NT2/D1 (cell line): ENCODE results near the gene TMEM151A.

Source experiments
- DNase-seq: peaks from one replicate; pipeline ENCODE4 v3.0.0-alpha.2; 2011; ENCODE audit warnings: low read depth, low spot score
- H3K27me3 ChIP-seq: 2 replicates; pipeline ENCODE4 v1.6.0; 2011; ENCODE audit warnings: mild to moderate bottlenecking; ENCODE audit not compliant: insufficient read length, insufficient read depth
- H3K36me3 ChIP-seq: 2 replicates; pipeline ENCODE4 v1.6.1; 2011; ENCODE audit warnings: mild to moderate bottlenecking, low read length, mixed read lengths; ENCODE audit not compliant: insufficient read depth, insufficient read length
- H3K4me1 ChIP-seq: 2 replicates; pipeline ENCODE4 v1.5.1; 2011; ENCODE audit not compliant: insufficient read depth, insufficient read length
- H3K4me3 ChIP-seq: 2 replicates; pipeline ENCODE4 v1.5.1; 2011; ENCODE audit warnings: low read depth; ENCODE audit not compliant: insufficient read length
- H3K9ac ChIP-seq: 2 replicates; pipeline ENCODE4 v1.6.0; 2011; ENCODE audit warnings: low read depth; ENCODE audit not compliant: insufficient read length
- H3K9me3 ChIP-seq: 2 replicates; pipeline ENCODE4 v1.5.1; 2011; ENCODE audit warnings: mild to moderate bottlenecking, low read length; ENCODE audit not compliant: insufficient read depth
- SUZ12 ChIP-seq: IDR thresholded peaks from 2 replicates; pipeline ENCODE4 v1.6.1; 2011; ENCODE audit not compliant: insufficient read length, insufficient read depth; ENCODE audit errors: extremely low read depth
- YY1 ChIP-seq: IDR thresholded peaks from 2 replicates; pipeline ENCODE4 v1.6.1; 2011; ENCODE audit not compliant: insufficient read length, insufficient read depth
- ZNF274 ChIP-seq: IDR thresholded peaks from 2 replicates; pipeline ENCODE4 v1.6.1; 2011; ENCODE audit warnings: mild to moderate bottlenecking, low read depth, low read length

The TMEM151A gene

DNA sequence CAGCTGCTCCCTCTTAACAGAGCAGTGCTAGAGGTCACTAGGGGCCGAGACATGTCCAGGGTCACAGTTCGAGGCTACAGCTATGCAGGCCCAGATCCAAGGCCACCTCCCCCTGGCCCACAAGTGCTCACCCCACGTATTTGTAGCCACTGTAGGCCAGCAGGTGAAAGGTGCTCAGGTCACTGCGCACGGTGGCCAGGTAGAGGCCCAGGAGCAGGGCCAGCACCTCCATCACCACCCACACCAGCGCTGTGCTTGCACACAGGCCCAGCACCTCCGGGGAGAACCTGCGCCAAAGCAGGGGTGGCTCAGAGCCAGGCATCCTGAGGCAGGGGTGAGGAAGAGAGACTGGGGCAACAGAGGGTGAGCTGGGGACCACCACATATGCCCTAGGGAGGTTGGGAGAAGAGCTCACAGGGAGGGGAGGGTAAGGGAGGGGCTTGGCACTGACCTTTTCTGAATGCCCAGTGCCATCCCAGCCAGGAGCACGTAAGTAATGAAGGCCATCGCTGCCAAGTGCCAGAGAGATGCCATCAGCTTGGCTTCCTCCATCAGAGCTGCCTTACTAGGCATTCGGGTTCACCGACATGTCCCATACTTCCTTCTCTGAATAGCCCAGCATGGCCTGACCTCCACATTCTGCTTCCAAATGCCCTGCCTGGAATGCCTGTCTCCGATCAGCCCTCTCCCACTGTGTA, 6.3 kb upstream of the TMEM151A start:
- TF ChIP-seq SUZ12 (no peak), ZNF274 (no peak), YY1 (no peak)
- H3K9me3 ChIP-seq: no peaks in the 10 kb centered on the region
- no peak overlapping the region for H3K9ac ChIP-seq
- H3K27me3 ChIP-seq: peaks cover 9% of the 10 kb centered on the region
- peaks cover 50% of the 10 kb centered on the region for H3K36me3 ChIP-seq
- no peak for DNase-seq
- H3K4me1 ChIP-seq: peaks cover 37% of the 10 kb centered on the region
- H3K4me3 ChIP-seq: no peak overlapping the region

DNA sequence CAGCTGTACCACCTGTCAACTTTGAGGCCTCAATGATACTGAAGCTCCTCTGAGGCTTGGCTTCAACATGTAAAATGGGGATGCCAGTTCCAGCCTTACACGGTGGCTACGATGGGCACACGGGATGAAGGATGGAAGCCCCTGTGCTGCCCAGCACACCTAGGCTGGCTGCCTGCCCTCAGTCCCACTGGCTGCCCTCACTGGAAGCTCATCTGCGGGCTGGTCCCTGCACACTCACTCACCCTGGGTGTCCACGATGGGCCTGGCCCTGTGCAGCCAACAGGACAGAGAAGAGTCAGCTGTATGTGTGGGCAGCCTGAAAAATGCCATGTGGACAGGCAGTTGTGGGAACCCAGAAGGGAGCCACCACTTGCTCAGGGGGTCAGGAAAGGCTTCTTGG, 5.0 kb upstream of the TMEM151A start:
- Histone ChIP-seq H3K36me3 (peaks cover 45% of the 10 kb centered on the region), H3K27me3 (peaks cover 21% of the 10 kb centered on the region), H3K4me1 (peaks cover 29% of the 10 kb centered on the region), H3K9me3 (no peaks in the 10 kb centered on the region), H3K9ac (no peak overlapping the region), H3K4me3 (no peak overlapping the region)
- TF ChIP-seq YY1 (no peak), ZNF274 (no peak), SUZ12 (no peak)
- DNase-seq: no peak

DNA sequence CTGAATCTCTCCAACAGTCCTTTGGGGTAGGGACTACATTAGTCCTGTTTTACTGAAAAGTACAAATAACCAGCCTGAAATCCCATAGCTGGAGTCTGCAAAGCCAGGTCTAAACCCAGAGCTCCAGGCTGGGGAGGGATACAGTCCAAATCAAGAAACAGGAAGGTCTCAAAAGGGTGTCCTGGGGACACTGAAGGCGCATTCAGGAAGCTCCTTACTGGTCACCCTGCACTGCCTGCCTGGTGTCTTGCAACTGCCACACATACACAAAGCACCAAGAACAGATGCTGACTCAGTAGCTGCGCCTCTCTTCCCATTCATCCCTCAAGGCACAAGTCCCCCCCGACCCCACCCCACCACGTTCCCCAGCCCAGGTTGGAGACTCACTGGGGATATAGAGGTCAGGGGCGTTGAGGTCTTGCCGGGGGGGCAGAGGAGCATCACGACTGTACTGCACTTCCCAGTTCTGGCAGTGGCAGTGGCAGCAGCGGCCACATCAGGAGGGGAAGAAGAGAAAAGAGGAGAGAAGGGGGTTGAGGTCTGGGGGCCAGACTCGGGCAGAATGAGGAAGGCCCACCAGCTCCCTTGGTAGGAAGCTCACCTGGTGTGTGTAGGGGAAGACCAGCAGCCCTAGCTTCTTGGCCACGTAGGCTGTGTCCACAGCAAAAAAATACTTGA, 4.3 kb upstream of the TMEM151A start:
- no peak overlapping the region for H3K4me3 ChIP-seq
- no peaks in the 10 kb centered on the region for H3K9me3 ChIP-seq
- H3K4me1 ChIP-seq: peaks cover 28% of the 10 kb centered on the region
- peaks cover 27% of the 10 kb centered on the region for H3K27me3 ChIP-seq
- peaks cover 43% of the 10 kb centered on the region for H3K36me3 ChIP-seq
- no peak for DNase-seq
- H3K9ac ChIP-seq: peak overlapping the region; percentile 95
- TF ChIP-seq ZNF274: no peak
- no peak for TF ChIP-seq SUZ12
- TF ChIP-seq YY1: no peak

DNA sequence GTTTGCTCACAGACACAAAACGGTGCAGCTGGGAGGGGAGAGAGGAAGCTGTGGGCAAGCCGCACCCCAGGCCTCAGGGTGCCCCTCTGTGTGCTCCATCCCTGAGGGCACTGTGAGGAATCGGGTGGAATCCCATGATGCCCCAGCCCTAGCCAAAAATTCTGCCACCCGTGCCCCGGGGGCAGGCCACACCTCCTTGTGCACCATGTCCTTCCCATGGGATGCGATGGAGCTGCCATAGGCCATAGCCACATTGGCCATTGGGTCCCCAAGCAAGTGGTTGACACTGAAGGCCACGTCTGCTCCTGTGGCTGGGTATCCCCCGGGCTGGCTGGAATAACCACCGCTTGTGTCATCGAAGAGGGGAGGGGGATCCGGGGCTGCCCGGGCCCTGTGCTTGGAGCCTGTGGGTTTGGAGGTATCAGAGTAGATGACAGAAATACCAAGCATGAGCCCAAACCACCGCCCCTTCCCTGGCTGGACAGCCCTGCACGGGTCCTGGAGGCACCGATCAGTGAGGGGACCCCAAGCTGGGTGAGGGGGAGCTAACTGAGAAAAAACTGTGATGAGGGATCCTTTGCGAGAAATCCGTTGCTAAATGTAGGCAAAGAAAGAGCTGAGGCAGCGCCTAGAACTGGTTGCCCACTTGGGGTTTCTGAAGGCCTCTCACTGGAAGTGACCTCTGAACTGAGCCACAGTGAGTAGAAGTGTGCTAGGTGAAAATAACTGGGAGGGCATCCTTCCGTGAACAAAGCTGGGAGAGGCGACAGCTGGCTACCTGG, 3.6 kb upstream of the TMEM151A start:
- H3K9ac ChIP-seq: peak overlapping the region; percentile 95
- H3K4me1 ChIP-seq: peaks cover 29% of the 10 kb centered on the region
- no peak for DNase-seq
- peak overlapping the region; percentile 90 for H3K4me3 ChIP-seq
- peaks cover 43% of the 10 kb centered on the region for H3K36me3 ChIP-seq
- no peak for TF ChIP-seq YY1
- TF ChIP-seq ZNF274: no peak
- TF ChIP-seq SUZ12: no peak
- no peaks in the 10 kb centered on the region for H3K9me3 ChIP-seq
- H3K27me3 ChIP-seq: peaks cover 35% of the 10 kb centered on the region

DNA sequence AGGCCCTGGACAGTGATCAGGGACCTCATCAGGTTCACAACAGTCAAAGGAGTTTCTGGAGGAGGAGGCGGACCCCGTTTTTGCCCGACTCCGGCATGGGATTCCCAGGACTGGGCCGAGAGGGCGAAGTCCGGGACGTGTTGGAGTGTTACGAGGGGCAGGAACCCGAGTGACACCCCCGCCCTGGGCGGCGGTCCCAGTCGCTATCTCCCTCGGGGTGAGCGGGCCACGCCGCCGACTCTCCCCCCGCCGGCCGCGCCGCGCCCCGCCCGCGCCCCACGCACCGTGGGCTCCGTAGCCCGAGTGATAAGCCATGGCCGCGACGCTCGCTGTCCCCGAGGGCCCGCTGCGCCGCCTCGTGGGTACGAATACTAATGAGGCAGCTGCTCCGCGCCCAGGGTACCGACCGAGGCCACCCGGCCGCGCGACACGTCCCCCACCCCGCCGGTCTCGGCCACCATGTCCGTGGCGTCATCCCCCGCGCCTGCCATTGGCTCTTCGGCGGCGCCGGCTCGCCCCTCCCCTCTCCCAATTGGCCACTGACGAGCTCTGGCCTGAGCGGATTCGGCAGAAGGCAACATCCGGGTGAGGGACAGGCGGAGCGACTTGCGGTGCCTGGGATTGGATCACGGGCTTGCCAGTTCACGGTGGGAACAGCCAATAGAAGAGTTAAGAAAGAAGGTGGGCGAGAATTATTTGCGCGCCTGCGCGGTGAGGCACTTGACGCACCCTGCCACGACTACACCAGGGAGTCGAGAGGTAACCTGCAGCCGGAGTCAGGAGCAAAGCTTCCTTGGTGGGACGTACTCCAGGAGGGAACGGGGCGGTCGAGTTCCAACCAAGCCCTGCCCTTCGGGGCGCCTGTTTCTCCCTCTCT, 2.8 kb upstream of the TMEM151A start, which contains the start of gene YIF1A:
YIF1A (minus strand) TSS at position 473 of the 877 bp plus-strand sequence; CDS start at position 315, 158 bp downstream.
- H3K4me3 ChIP-seq: peak within 1 kb of the TSS; percentile 90
- peaks cover 39% of the 10 kb centered on the region for H3K36me3 ChIP-seq
- H3K9me3 ChIP-seq: no peaks in the 10 kb centered on the region
- peaks cover 26% of the 10 kb centered on the region for H3K4me1 ChIP-seq
- DNase-seq: peak; percentile 98
- peaks cover 43% of the 10 kb centered on the region for H3K27me3 ChIP-seq
- H3K9ac ChIP-seq: peak within 1 kb of the TSS; percentile 95
- TF ChIP-seq ZNF274 (no peak), YY1 (peak; percentile 39)

DNA sequence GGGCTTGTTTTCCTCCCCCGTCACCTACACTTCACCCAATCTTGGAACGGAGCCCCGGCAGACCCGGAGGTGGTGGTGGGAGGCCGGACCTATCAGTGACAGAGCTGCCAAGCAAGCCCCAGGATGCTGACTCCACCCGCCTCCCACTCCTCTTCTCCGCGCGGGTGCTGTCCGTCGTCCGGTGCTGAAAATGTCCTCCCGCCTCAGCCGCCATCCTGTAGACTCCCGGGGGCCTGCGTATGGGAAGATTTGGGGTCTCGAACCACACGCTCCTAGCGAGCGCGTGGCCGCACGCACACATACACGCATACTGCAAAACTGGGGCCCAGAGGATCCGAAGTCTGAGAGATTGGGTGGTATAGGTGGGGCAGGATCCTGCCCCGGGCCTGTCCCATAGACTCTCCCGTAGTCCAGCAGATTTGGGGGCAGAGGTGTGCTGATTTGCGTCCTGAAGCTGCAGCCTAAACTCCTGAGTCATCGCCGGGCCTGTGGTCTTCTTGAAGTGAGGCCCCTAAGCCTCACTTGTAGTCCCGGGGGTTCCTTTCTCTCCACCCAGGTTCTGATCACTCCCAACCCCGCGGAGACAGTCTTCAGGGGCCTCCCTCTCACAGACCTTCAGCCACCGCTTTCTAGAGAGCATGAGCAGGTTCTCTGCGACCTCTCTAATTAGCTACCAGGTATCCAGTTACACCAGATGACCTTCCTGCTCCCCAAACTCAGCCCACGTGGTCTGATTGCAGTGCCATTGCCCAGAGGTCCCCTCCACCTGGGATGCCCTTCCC, 2.0 kb upstream of the TMEM151A start:
- H3K4me3 ChIP-seq: peak overlapping the region; percentile 90
- H3K36me3 ChIP-seq: peaks cover 30% of the 10 kb centered on the region
- peaks cover 49% of the 10 kb centered on the region for H3K27me3 ChIP-seq
- peak overlapping the region; percentile 77 for H3K9ac ChIP-seq
- H3K4me1 ChIP-seq: peaks cover 24% of the 10 kb centered on the region
- no peaks in the 10 kb centered on the region for H3K9me3 ChIP-seq
- no peak for TF ChIP-seq YY1
- no peak for TF ChIP-seq ZNF274
- TF ChIP-seq SUZ12: no peak
- DNase-seq: peak; percentile 72
